Activated CD4-positive, alpha-beta T cell treated with anti-CD3 and anti-CD28 coated beads, Interleukin-2, amount 50 U/mL, for 24 hours (primary cell): ENCODE results near the gene PDE4D.

ENCODE experiments used
- DNase-seq, 2 donors: peaks; one replicate each; pipeline ENCODE4 v3.0.0-alpha.2; 2020; ENCODE audit warnings: low read depth in 1 of 2, low spot score in 1 of 2

The PDE4D gene

DNA sequence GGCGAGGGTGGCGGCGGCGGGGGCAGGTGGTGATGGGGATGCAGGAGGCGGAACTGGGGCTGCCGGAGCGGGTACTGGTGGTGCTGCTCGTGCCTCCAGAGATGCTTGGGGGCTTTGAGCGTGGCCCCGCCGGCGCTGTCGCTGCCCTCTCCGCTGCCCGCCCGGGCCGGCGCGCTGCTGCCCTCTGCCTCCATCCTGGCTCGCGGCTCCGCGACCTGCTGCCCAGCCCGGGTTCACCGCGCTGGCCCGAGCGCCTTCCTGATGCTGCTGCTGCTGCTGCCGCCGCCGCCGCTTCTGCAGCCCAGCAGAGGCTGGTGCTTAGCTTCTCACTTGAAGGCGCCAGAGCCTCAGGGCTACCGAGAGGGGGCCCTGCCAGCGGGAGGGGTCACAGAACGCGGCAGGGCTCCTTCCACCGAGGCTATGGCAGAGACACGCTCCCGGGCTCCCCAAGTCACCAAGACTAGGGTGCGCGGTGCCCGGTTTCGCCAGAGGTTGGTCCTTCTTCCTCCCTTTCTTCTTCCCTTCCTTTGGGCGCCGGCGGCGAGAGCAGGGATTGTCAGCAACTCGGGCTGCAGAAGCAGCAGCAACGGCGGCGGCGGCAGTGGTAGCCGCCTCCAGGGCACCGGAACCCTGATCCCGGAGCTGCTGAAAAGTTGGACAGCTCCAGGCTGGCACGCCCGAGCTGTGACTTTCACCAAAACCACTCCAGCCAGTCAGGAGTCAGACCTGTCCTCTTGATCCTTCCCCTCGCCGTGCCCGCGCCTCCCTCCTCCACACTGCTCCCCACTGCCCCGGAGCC is at the start of gene PDE4D:
Gene PDE4D (minus strand): TSS at position 298 of the 799 bp plus-strand sequence.
- DNase-seq, result no peak

DNA sequence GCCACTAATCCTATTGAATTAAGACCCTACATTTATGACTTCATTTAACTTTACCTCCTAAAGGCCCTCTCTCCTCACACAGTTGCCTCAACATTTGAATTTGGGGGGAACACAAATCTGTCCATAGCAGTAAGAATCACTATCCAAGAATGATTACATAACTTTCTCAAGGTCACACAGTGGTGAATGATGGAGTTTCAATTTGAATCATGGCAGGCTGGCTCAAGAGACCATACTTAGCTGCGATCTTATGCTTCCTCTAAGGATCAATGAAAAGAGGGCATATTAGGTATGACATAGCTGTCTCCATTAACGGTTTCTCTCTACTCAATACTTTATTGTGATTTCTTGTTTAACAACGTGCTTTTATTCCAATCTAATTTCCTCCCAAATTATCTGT is 44.1 kb upstream of the PDE4D start:
- DNase-seq, result no peak

DNA sequence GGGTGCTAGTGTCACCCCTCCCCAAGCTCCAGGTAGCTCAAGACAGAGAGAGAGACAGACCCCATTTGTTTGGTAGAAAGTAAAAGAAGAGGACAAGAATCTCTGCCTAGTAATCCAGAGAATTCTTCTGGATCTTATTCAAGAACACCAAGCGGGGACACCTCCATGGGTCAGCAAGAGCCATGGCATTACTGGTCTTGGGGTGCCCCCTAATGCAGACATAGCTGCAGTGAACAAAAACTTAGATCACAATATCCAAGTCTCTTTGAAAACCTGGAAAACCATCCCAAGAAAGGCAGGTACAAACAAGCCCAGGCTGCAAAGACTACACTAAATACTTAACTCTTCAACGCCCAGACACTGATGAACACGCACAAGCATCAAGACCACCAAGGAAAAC is 29.9 kb upstream of the PDE4D start:
- DNase-seq, result no peak

DNA sequence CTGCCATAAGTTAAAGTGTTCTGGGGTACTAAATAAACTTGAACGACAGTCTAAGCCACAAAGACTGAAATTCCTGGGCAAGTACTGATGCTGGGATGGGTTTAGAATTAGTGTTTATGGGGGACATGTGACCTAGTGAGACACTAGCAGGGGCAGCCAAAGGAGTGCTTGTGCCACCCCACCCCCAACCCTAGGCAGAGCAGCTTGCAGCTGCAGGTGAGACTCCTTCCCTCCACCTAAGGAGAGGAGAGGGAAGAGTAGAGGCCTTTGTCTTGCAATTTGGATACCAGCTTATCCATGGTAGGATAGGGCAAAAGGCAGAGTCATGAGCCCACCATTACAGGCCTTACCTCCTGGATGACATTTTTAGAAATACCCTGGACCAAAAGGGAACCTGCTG is 28.7 kb upstream of the PDE4D start:
- DNase-seq, result no peak

DNA sequence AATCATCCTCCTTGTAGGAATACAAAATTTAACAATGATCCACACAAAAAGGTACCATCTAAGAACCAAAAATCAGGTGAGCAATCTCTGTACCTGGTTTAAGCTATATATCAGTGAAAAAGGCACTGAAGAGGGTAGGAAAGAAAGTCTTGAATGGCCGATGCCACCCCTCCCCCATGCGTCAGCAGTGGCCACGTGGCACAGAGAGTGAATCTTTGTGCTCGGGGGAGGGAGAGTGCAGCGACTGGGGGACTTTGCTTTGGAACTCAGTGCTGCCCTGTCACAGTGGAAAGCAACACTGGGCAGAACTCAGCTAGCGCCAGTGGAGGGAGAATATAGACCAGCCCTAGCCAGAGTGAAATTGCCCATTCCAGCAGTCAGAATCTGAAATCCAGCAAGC is 28.3 kb upstream of the PDE4D start:
- DNase-seq, result no peak

DNA sequence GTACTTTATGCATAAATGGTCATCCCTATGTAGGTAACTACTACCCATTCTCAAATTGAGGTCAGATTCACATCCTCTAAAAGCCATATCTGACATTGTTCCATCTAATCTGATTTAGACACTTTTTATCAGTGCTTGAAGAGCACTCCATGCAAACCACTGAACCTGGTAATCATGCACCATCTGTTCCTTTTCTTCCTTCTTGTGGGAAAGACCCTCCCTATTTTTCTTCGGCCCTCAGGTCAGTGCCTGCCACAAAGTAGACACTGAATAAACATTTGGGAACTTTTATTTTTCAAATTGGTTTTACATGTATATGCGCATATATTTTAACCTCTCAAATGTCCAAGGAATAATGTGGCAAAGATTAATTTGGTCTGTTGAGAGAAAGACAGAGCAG is 26.0 kb upstream of the PDE4D start:
- DNase-seq, result no peak

DNA sequence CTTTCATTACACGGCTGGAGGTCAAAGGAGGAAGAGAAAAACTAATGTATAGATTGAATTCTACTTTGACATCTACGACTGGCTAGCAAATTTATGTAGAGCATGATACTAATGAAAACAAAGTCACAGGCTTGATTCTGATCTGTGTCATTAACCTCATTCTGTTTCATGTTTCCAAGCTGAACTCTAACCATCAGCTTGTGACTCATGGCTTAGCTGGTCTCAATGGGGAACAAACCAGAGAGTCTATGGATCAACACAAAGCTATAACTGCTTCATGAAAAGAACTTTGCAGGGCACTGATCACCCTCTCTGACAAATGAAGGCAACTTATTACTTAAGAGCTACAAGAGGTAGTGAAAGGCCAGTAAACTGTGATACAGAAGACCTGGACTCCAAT is 23.6 kb upstream of the PDE4D start:
- DNase-seq, result no peak

DNA sequence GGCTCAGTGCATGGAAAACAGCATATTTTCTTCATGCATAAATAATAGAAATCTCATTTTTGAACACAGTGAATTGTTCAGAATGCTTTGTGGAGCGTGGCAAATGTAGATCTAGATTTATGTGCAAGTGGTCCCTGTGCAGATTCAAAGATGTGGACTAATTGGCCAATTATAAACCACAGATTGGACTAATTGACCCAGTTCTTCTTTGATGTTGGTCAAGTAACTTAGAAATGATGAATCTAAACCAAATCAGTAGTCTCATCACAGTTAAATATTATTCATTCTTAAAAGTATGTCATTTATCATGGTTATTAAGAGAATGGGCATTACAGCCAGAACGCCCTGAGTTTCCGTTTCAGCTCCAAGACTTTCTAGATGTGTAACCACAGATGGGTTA is 11.7 kb upstream of the PDE4D start:
- no peak for DNase-seq

DNA sequence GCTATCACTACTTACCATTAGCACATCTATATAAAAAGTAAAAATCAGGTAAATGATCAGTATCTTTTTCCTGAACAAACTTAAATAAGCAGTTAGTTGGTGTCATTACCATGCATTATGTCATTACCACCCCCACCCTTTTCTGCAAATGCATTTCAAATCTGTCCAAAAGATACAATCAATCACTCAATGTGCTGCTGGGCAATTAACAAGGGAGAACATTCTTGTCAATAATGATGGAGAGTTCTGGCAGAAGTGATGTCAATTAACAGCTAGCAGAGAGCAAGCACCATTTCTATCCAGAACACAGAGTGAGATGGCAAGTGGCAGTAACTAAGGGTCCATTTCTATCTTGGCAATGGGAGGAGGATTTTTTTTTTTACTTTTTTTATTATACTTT is 3.5 kb upstream of the PDE4D start:
- no peak for DNase-seq

DNA sequence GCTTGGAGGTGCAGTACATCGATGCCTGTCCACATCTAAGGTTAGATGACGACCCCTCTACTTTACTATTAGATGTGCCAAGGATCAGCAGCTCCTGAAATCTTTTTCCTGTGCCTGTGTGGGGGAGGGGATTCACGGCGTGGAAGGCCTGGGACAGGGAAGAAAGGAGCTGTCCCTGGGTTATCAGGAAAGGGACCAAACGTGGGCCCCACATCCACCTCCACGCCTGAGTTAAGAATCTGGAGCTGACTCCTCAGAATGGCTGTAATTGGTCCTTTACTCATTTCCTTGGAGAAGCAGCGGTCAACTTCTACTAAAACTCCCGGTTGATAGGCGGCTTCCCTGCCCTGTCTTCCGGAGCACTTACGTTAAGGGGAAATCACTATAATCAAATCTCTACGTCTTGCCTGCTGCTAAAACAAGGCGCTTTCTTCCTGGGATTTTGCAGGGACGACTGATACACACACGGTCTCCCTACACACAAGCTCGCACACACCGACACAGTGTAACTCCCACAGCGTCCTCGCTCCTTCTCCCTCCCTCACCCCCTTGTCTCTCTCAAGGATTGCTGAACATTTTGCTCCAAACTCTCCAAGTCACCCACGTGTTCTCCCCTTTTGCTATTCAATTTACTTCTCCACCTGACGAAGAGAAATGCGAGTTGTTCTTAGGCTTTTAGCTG is 1.4 kb downstream of the PDE4D start:
- DNase-seq, result no peak

DNA sequence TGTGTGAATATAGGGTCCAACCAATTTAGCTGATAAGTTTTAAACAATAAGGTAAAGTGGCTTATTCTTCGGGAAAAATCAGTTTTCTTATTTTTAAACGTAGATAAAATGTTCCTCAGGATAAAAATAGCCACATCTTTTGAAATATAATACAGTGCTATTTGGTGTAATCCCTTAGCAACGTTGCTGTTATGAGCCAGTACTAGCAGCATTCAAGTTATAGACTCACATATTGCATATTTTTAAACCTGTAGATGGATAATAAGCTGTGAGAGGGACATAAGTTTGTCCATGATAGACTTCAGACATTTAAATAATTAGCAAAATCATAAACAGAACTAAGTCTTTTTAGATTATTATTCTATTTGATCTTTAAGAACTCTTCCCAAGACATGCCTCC is 6.3 kb downstream of the PDE4D start:
- no peak for DNase-seq

DNA sequence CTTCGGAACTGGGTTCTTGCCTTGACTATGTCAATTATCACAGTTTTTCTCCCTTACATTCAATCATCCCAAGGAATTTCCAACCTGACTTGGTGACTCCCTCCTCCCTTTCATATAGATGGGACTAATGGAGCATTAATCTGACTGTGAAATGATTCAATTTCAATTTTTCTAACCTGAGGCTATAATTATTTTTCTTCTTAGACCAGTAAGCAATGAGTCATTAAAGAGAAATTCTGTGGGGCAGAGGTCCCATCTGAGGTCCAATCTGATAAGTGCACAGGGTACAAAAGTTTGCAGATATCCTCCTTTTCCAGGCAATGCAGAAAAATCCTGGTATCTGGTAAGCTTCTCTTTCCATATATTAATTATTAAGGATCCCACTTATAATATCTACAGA is 18.9 kb downstream of the PDE4D start:
- DNase-seq, result no peak

DNA sequence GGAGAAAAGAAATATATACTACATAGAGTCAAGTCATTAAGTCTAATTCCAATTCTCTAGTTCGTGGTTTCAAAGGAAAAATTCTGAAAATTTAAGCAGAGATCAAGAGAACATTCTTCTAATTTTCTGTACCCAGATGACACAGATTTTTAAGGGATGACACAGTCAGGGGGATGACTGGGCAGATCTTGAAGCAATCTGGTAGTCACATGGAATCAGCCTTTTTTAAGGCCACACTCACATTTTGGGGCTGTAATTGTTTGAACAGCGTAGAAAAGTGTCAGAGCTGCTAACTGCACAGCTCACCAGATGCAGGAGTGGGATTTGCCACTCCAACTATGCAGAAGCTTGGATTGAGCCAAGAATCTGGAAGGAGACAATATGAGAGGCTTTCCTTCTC is 20.4 kb downstream of the PDE4D start:
- no peak for DNase-seq

DNA sequence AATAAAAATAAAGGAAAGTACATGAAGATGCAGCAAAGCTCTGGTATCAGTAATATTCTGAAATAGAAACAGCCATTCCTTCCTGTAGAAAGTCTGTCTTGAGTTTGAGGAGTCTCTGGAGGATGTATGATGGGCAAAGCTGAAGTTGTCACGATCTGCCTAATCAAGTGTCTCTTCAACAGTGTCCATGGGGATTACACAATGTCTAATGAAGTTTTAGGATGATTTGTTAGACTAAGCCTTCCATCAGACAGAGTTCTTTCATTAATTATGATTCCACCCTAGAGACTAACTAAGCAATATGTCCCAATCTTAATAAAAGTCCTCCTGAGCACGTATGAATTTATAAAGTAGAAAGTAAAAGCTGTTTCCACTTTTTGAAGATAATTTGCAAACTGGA is 26.9 kb downstream of the PDE4D start:
- no peak for DNase-seq

DNA sequence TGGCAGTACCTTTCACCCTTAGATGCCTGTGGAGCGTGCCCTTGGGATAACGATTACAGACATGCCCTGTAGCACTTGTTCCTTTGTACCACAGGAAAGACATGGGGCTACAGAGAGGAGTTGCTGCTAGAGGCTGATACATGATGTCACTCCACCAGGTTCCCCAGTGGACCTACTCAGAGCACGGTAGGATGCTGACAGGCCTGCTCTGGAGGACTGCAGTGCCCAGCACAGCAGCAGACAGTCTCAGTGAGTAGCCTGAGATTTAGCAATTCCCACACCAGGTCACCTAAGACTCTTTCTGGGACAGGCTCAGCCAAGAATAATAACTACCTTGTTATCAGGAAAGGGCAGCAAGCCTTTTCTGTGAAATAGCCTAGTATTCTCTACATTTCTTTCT is 28.8 kb downstream of the PDE4D start:
- no peak for DNase-seq

DNA sequence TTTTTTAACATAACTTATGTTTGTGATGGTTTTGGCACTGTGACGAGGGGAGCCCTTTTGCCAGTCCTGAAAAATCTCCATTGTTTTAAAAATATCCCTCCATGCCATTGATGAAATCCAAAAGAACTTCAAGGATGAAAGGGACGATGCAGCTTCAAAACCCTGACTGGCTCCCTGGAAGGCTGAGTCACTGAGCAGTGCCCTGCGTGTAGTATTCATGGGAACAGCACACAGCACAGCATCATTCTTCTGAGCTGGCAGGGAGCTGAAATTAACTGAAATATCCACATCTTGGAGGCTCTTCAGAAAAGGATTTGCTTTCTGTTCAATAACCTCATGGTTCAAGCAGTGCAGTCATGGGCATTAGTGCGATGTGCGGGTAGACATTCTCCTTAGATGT is 29.7 kb downstream of the PDE4D start:
- no peak for DNase-seq

DNA sequence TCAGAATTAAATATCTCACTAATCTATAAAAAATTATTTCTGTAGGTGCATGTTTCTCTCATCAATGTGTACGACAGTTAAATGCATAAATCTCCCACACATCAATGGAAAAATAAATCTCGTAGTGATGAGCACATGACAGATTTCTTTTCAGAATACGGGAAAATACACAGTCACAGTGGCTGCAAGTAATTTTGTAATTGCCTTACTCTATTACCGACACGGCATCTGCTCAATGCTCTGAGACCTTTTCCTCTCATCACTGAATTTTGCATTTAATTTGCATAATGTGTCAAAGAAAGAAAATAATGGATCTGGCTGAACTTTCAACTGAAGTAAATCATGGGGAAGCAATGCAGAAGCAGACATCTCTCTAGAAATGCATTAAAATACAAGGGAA is 37.2 kb downstream of the PDE4D start:
- no peak for DNase-seq

DNA sequence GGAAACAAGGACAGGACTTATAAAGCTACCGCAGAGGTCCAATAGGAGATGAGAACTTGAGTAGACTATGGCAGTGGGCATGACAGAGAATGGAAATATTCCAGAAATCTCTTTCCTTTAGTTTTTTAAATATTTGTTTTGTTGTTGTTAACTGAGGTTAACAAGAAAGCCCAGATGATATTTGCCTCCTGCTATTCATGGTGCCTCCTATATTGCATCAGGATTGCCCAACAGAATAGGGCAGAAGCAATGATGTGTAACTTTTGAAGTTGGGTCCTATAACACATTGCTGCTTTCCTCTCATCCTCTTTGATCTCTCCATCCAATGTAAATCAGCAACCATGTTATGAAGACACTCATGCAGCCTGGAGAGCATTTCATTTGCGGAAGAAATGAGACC is 42.8 kb downstream of the PDE4D start:
- no peak for DNase-seq

DNA sequence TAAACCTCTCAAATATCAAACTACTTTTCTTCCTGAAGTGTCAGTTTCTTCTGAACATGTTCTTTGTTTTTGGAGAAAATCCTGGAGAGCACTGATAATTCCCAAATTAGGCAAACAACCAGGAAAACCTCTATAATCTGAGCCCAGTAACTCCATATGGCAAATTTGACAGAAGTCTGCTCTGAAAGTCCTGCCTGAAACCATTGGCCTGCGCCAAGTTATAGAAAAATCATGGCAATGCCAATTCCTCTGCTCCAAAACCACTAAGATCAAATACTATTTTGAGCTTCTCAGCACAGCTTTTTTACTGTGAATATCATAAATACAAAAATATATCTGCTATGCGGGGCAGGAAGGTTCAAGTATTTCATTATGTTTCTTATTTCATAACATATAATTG is 45.9 kb downstream of the PDE4D start:
- DNase-seq, result no peak

DNA sequence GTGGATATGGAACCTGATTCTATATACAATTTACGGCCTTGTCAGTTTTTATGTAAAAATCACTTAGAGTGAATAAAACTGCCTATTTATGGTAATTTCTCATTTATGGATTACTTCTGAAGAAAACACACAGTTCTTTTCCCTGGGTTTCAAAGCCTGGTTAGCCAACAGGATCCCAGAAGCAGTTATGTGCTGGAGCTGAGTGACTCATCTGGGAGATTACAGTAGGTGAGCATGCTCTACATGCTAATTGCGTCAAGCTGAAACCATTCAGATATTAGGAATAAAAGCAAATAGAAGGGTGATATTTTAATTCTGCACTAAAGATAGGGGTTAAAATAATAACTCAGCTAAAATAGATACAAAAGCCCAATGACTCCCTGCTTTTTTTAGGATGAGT is 47.8 kb downstream of the PDE4D start:
- DNase-seq, result no peak

DNA sequence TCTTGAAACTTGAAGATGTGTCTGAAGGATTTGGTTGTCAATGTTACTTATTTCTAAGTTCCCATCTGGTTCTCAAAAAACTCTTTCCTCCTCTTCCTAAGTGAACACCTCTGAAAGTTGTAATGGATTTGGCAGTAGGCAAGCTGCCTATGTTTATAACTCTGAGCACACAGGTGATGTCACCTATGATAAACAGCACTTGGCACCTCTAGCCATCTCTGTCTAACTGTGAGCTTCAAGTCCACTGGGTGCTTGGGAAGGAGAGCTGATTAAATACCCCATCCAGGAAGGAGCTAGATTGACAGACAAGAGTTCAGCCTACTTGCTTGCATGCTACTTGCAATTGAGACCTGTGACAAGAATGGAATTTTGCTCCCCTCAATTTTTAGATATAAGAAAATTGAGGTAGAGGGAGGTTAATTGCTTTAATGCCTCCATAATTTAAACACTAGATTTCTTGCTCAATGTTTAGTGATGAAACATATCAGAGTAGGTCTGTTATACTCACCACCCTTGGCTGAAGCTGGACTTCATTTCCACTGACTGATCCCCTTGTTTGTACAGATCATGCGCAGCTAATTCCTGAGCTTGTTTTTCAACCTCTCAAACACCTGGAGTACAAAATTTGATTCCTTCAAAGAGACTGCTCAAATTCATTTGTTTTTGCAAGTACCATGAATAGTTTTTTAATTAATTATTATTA is 49.9 kb downstream of the PDE4D start:
- DNase-seq, result no peak

DNA sequence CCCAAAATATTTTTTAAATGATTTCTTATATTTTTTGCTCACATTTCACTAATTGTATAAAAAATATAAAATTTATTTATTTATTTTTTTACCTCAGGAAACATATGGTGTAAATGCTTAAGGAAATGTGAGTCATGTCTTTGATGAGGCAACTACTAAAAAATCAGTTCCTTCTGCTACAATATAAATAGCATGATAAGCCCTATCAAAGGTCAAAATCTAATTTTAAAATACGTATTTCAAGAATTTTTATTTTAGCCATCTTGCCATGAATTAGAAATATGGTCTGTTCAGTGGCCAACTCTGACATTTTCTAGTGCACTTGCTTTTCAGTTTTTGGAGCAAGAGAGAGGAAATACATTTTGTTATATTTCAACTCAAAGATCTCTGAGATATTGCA is 50.5 kb downstream of the PDE4D start:
- no peak for DNase-seq
